Right hindlimb (tissue), 1 donor: ENCODE measurements around the gene NUP188.
"Not testable (repeated sequence)": the region's sequence is repeated elsewhere in the genome, so short reads cannot be mapped to it uniquely, and the experiment has no call there.

Experiments used
- DNase-seq: peaks from one replicate; pipeline ENCODE4 v3.0.0-alpha.2; 2018

The NUP188 gene

DNA sequence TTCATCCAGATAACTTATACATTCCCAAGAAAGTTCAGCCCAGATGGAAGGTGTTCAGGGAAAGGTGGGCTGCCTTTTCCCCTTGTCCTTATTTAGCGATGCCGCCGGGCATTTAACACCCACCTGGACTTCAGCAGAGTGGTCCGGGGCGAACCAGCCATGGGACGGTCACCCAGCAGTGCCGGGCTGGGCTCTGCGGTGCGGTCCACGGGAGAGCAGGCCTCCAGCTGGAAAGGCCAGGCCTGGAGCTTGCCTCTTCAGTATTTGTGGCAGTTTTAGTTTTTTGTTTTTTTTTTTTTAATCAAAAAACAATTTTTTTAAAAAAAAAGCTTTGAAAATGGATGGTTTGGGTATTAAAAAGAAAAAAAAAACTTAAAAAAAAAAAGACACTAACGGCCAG lies 30.8 kb upstream of the NUP188 start:
- no peak for DNase-seq

DNA sequence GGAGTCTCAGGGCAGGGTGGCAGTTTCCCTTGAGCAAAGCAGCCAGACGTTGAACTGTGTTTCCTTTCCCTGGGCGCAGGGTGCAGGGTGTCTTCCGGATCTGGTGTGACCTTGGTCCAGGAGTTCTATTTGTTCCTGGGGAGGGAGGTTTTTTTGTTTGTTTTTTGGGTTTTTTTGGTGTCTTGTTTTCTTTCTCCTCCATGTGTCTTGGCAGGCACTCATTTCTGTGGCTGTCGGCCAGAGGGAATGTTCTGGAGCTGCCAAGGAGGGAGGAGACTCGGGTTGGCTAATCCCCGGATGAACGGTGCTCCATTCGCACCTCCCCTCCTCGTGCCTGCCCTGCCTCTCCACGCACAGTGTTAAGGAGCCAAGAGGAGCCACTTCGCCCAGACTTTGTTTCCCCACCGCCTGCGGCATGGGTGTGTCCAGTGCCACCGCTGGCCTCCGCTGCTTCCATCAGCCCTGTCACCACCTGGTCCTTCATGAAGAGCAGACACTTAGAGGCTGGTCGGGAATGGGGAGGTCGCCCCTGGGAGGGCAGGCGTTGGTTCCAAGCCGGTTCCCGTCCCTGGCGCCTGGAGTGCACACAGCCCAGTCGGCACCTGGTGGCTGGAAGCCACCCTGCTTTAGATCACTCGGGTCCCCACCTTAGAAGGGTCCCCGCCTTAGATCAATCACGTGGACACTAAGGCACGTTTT lies 30.2 kb upstream of the NUP188 start:
- DNase-seq, result peak; percentile 86

DNA sequence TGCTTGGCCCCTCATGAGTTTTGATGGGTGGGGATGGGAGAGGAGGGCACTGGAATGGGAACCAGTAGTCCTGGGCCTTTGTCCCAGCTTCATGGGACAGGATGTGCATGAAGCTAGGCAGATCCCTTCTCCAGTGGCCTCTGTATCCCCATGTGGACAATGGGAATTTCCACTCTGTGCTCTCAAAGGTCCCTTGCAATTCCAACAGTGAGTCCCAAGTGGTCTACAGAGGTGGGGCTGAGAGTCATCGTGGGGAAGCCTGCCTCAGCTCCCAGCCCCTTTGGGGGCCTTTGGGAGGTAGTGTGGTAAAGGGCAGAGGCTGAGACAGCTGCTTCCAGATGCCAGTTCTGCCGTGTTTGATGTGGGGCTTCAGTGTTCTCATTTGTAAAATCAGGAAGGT lies 28.6 kb upstream of the NUP188 start:
- no peak for DNase-seq

GRCh38 chr9:128919402-128920089 lies 28.0 kb upstream of the NUP188 start:
- no peak for DNase-seq

DNA sequence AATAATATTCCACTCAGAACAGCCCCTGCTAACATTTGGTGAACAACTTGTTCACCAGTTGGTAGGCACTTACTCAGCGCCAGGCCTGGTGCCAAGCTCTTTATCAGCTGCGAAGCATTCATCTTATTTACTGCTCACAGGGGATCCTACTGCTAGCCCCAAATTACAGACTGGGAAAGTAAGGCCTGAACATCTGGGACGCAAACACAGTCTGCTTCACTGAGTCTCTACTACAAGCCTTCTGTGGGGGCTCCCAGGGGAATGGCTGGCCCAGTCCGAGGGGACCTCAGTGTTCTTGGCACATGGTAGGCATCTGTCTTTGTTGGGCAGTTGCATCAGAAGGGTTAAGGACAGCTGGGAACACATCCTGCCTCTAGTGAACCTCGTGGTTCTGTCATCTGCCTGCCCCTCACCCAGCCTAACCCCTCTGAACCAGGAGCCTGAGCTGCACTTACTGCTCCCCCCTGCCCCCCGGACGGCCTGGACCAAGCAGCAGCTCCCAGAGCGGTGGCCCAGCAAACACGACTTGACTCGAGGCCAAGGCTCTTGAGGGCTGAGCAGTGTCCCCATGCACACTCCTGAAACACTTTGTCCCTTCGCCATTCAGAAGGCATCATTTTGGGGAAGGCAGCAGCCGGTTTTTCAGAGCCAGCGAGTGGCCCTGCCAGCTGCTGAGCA lies 27.0 kb upstream of the NUP188 start, which contains the start of gene PHYHD1:
Gene PHYHD1 (plus strand): TSS at position 602 of the 678 bp plus-strand sequence. CDS start 1,342 bp downstream, outside the sequence.
- peak; percentile 52 for DNase-seq

GRCh38 chr9:128921881-128922763 lies 25.4 kb upstream of the NUP188 start:
- peak; percentile 85 for DNase-seq

GRCh38 chr9:128923493-128923883 lies 24.0 kb upstream of the NUP188 start:
- no peak for DNase-seq

DNA sequence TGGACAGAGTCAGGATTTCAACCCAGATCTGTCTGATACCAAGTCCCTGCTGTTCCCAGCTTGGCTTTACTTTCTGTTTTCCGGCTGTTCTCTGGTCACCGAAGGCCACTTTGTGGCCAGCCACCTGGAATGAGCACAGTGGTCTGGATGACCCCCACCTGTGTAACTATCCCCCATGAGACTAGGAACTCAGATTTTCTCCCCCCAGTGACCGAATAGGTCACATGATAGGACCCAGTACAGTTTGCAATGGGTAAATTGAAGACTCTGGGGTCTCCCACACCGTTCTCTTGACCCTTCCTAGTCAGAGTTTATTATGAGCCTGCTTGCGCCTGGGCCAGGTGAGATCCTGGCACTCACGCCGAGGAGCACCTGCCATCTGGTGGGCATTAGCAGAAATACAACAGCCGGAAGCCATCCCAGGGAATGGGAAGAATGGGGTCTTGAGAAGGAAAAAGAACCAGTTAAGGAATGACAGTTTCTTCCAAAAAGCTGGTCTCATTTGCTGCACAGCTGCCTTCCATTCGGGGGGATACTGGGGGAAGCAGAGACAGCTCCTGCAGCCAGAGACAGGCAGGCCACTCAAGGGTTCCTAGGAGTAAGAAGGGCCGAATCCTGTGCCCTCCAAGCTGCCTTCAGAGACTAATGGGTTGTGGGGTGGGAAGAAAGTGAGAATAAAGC lies 19.6 kb upstream of the NUP188 start:
- peak; percentile 57 for DNase-seq

- no peak for DNase-seq
These were observed 18.9 kb upstream of the NUP188 start for GRCh38 chr9:128928624-128929023.

GRCh38 chr9:128929560-128929959 lies 17.9 kb upstream of the NUP188 start:
- DNase-seq, result no peak

DNA sequence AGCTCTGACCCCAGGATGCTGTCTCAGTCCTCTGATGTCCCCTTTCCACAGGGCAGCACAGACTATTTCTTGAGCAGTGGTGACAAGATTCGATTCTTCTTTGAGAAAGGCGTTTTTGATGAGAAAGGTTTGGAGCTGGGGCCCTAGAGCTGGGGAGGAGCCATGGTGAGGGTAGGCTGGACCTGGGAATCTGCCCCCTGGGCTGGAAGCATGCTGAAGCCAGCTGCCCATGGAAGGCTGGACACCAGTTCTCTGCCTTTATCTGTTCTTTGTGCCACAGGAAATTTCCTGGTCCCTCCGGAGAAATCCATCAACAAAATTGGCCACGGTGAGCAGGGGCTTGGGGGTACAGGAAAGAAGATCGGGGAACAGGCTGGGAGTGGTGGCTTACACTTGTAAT lies 13.8 kb upstream of the NUP188 start:
- no peak for DNase-seq

DNA sequence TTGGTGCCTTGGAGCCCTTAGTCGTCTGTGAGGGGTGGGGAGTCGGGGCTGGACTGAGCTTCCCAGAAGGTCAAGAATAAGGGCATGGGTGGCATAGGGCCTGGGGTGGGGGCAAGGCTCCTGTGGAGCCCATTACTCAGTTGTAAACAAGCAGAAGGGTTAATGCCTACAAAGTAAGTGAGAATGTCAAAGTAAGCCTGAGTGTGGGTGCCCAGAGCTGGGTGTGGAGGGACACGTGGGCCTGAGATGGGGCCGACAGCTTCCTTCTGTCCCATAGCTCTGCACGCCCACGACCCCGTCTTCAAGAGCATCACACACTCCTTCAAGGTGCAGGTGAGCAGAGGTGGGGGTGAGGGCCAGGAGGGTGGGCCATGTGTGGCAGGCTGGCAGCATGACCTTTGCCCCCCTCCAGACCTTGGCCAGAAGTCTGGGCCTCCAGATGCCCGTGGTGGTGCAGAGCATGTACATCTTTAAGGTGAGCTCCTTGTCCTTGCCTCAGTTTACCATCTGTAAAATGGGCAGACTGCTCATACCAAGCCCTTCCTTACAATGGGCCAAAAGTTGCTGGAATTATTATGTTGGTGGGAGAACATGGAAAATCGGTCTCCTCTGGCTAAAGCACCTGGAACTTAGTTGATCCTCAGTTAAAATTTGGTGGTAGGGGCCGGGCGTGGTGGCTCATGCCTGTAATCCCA lies 11.2 kb upstream of the NUP188 start:
- DNase-seq, result no peak

- no peak for DNase-seq
These were observed 10.0 kb upstream of the NUP188 start for GRCh38 chr9:128937310-128938165.

- no peak for DNase-seq
These were observed 7.1 kb upstream of the NUP188 start for GRCh38 chr9:128940271-128940921.

- DNase-seq, result no peak
These were observed 6.3 kb upstream of the NUP188 start for GRCh38 chr9:128940946-128941755.

DNA sequence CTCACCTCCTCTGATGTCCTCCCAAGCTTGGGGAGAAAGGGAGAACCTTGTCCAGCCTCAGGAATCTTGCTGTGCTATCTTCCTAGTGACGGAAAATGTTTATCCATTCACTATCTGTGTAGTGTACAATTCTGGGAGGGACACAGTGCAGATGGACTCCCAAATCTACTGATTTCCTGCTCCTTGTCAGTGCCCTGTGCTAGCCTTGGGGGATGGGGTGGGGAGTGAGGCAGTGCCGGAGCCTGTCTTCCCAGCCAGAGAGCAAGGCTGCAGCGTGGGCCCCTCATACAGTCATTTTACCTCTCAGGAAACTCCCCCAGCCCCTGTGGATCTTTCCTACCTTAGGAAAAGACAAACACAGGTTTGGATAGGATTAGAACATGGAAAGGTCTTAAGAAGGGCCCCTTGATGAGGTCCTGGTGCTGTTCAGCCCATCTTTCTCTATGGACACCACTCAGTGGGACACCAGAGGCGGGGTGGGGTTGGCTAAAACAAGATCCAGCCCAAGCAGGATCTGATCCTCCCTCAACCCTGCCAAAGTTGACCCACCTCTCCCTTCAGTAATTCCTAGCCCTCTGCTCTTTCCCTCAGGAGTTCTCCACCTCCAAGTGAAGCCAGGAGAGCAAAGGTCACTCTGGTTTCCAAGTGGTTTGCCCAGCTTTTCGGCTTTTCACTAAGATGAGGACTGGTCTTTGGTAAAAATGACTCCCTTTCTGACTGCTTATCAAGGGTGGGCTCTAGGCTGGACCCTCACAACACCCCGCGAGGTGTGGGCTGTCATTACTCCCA lies 3.5 kb upstream of the NUP188 start:
- DNase-seq, result no peak

DNA sequence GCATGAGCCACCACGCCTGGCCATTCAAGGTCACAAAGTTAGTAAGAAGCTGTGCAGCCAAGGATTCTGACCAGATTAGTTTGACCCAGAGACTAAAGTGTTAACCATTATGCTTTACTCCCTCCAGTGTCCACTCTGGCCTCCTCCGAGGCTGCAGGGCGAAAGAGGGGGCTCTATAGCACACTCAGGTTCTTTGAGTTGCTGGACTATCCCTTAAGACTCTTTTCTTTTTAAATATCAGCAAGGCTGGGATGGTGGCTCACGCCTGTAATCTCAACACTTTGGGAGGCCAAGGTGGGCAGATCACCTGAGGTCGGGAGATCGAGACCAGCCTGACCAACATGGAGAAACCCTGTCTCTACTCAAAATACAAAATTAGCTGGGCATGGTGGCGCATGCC lies 2.5 kb upstream of the NUP188 start:
- DNase-seq, result not testable (repeated sequence)

GRCh38 chr9:128945798-128946501 lies 1.5 kb upstream of the NUP188 start:
- no peak for DNase-seq
